Stimulated activated CD8-positive, alpha-beta memory T cell treated with anti-CD3 and anti-CD28 coated beads, Interleukin-4, amount 100 ng/mL, for 1 hour (primary cell): Measurements from ENCODE around the gene DNAJB13.
"Not testable (repeated sequence)": the region's sequence is repeated elsewhere in the genome, so short reads cannot be mapped to it uniquely, and the experiment has no call there.

ENCODE experiments used
- DNase-seq, 2 donors: peaks; one replicate each; pipeline ENCODE4 v3.0.0-alpha.2; 2020; ENCODE audit warnings: low read depth in 2 of 2, low spot score in 1 of 2

DNAJB13 gene

GRCh38 chr11:73976451-73977151, 25.8 kb downstream of the DNAJB13 start:
- DNase-seq = no peak

GRCh38 chr11:73977856-73978519, 27.2 kb downstream of the DNAJB13 start:
- no peak for DNase-seq

GRCh38 chr11:73978576-73979086, 27.8 kb downstream of the DNAJB13 start:
- DNase-seq = no peak

- peak in 1 of 2 donors; percentile 70 for DNase-seq
Measured at GRCh38 chr11:73980001-73980961, 29.5 kb downstream of the DNAJB13 start.

- DNase-seq = no peak
Measured at GRCh38 chr11:73981051-73981805, 30.4 kb downstream of the DNAJB13 start.

GRCh38 chr11:73982595-73982989, 31.8 kb downstream of the DNAJB13 start, which contains the start of gene UCP2:
TSS of gene UCP2 (minus strand) at chr11:73982843. CDS start at chr11:73978378, 4,465 bp downstream.
- peak; percentile 77 to 79 for DNase-seq

GRCh38 chr11:73982990-73983740, 32.3 kb downstream of the DNAJB13 start:
- DNase-seq = peak; percentile 81 to 86

GRCh38 chr11:73983741-73984538, 33.1 kb downstream of the DNAJB13 start:
- no peak for DNase-seq

- DNase-seq = not testable (repeated sequence)
Measured at GRCh38 chr11:73985661-73986060, 34.8 kb downstream of the DNAJB13 start.

GRCh38 chr11:73988227-73988626, 37.4 kb downstream of the DNAJB13 start:
- DNase-seq = no peak

- no peak for DNase-seq
Measured at GRCh38 chr11:73989156-73989555, 38.3 kb downstream of the DNAJB13 start.

- DNase-seq = no peak
Measured at GRCh38 chr11:73990730-73991129, 39.9 kb downstream of the DNAJB13 start.

GRCh38 chr11:73991471-73992006, 40.7 kb downstream of the DNAJB13 start:
- no peak for DNase-seq

- DNase-seq = no peak
Measured at GRCh38 chr11:73995247-73995646, 44.4 kb downstream of the DNAJB13 start.

GRCh38 chr11:73995731-73996130, 44.9 kb downstream of the DNAJB13 start:
- no peak for DNase-seq

GRCh38 chr11:73996161-73996747, 45.4 kb downstream of the DNAJB13 start:
- no peak for DNase-seq

- no peak for DNase-seq
Measured at GRCh38 chr11:73997120-73997770, 46.4 kb downstream of the DNAJB13 start.
